Fibroblast of lung (primary cell): ENCODE data around the gene SUPT3H.

Experiments used
- CTCF ChIP-seq, 2 donors: IDR thresholded peaks in 1 of 2; conservative IDR thresholded peaks in 1 of 2; 1 replicate in 1 of 2; 2 replicates in 1 of 2; pipeline ENCODE4 v1.5.1; 2011 to 2012; ENCODE audit warnings: low read length in 2 of 2, control low read depth in 1 of 2, inconsistent platforms in 1 of 2, low read depth in 1 of 2, mild to moderate bottlenecking in 1 of 2
- EZH2 ChIP-seq: IDR thresholded peaks from 2 replicates; pipeline ENCODE4 v1.5.1; 2012; ENCODE audit warnings: low read length, control low read depth, mild to moderate bottlenecking; ENCODE audit errors: missing control alignments

- TF ChIP-seq CTCF (conservative IDR thresholded peaks at IDR 0.05 in 1 of 2, IDR thresholded peaks at IDR 0.05 in 1 of 2; ENCODE audit: low read depth in 1 of 2, low read length in 2 of 2) (no peak), EZH2 (no peak)
Measured at GRCh38 chr6:44942798-44943197, 434.9 kb downstream of the SUPT3H start.
